DOHH2 (cell line): Measurements from ENCODE around the gene UMAD1.

Experiments used
- H3F3A ChIP-seq: fragments of 200-600 bp; sonication (generic), shearing (Covaris generic); 2 replicates; pipeline ENCODE4 v1.6.0; 2016; ENCODE audit warnings: antibody characterized with exemption, mild to moderate bottlenecking; ENCODE audit not compliant: control insufficient read depth, insufficient read depth
- H3K27ac ChIP-seq: fragments of 200-600 bp; sonication (generic); 2 replicates; pipeline ENCODE4 v1.5.1; 2014; ENCODE audit warnings: low read depth, mild to moderate bottlenecking, low read length, moderate library complexity
- H3K27me3 ChIP-seq: fragments of 200-600 bp; sonication (generic); 2 replicates; pipeline ENCODE4 v1.6.1; 2014; ENCODE audit warnings: mild to moderate bottlenecking, low read length, mixed read lengths; ENCODE audit not compliant: control insufficient read depth
- H3K36me3 ChIP-seq: fragments of 200-600 bp; sonication (generic); 2 replicates; pipeline ENCODE4 v1.6.1; 2014; ENCODE audit warnings: mild to moderate bottlenecking, low read length, moderate library complexity, mixed read lengths; ENCODE audit not compliant: control insufficient read depth
- H3K4me1 ChIP-seq: fragments of 200-600 bp; sonication (generic); 2 replicates; pipeline ENCODE4 v1.6.1; 2014; ENCODE audit warnings: mild to moderate bottlenecking, low read length, mixed read lengths; ENCODE audit not compliant: control insufficient read depth
- H3K4me2 ChIP-seq: fragments of 200-600 bp; sonication (generic); 2 replicates; pipeline ENCODE4 v1.6.0; 2014; ENCODE audit warnings: mild to moderate bottlenecking, low read length, moderate library complexity
- H3K4me3 ChIP-seq: fragments of 200-600 bp; sonication (generic); 2 replicates; pipeline ENCODE4 v1.5.1; 2014; ENCODE audit warnings: mild to moderate bottlenecking, low read length, mixed read lengths
- H3K79me2 ChIP-seq: fragments of 200-600 bp; sonication (generic); 2 replicates; pipeline ENCODE4 v1.6.1; 2014; ENCODE audit warnings: mild to moderate bottlenecking, low read length, mixed read lengths; ENCODE audit not compliant: control insufficient read depth
- H3K9me2 ChIP-seq: fragments of 200-600 bp; sonication (generic); replicated peaks from 2 replicates; pipeline ENCODE4 v1.6.1; 2014; ENCODE audit warnings: mild to moderate bottlenecking, low read length, mixed read lengths; ENCODE audit not compliant: control insufficient read depth
- H3K9me3 ChIP-seq: fragments of 200-600 bp; sonication (generic); 2 replicates; pipeline ENCODE4 v1.6.1; 2014; ENCODE audit warnings: antibody characterized with exemption, low read length, mixed read lengths; ENCODE audit not compliant: control insufficient read depth, insufficient read depth
- H4K20me1 ChIP-seq: fragments of 200-600 bp; sonication (generic); 2 replicates; pipeline ENCODE4 v1.6.0; 2014; ENCODE audit warnings: low read depth, mild to moderate bottlenecking, antibody characterized with exemption, low read length, moderate library complexity; ENCODE audit not compliant: control insufficient read depth, insufficient read depth
- EZH2phosphoT487 ChIP-seq: fragments of 200-600 bp; sonication (generic); IDR thresholded peaks from 2 replicates; pipeline ENCODE4 v1.6.1; 2017; ENCODE audit warnings: borderline replicate concordance, mild to moderate bottlenecking, antibody characterized with exemption, low read length, moderate library complexity, mixed read lengths
- TF ChIP-seq, protein P1 (sequence below): fragments of 200-600 bp; sonication (generic); IDR thresholded peaks from one replicate; pipeline ENCODE4 v1.5.1; 2014; ENCODE audit warnings: antibody characterized with exemption, mild to moderate bottlenecking, low read depth, low read length; ENCODE audit not compliant: poor library complexity, severe bottlenecking

UMAD1 gene

DNA sequence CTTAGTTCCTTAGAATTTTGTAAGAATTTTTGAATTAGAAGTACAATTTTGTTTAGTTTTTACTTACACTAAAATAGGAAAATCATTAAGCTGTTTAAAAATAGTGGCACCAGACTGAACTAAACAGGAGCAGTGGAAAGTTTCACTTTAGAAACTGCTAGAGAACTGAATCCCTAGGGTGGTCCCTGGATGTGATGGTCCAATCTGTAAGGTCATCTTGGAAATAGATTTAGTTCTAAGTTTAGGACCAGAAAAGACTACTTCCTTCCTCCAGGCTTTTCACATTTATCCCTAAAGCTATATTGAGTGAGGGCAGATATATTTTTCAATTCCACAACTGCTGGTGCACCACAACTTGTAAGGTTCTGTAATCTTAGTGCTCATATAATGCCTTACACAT lies 58.8 kb downstream of the UMAD1 start:
- Histone ChIP-seq H3F3A (no peaks in the 10 kb centered on the region), H4K20me1 (no peaks in the 10 kb centered on the region), H3K27me3 (no peaks in the 10 kb centered on the region), H3K79me2 (no peaks in the 10 kb centered on the region), H3K4me2 (no peak overlapping the region), H3K9me3 (no peaks in the 10 kb centered on the region), H3K9me2 (no peaks in the 10 kb centered on the region), H3K27ac (no peak overlapping the region), H3K4me1 (peaks cover 12% of the 10 kb centered on the region), H3K36me3 (no peaks in the 10 kb centered on the region), H3K4me3 (no peak overlapping the region)
- no peak for TF ChIP-seq EZH2phosphoT487
- TF ChIP-seq, protein P1, sequence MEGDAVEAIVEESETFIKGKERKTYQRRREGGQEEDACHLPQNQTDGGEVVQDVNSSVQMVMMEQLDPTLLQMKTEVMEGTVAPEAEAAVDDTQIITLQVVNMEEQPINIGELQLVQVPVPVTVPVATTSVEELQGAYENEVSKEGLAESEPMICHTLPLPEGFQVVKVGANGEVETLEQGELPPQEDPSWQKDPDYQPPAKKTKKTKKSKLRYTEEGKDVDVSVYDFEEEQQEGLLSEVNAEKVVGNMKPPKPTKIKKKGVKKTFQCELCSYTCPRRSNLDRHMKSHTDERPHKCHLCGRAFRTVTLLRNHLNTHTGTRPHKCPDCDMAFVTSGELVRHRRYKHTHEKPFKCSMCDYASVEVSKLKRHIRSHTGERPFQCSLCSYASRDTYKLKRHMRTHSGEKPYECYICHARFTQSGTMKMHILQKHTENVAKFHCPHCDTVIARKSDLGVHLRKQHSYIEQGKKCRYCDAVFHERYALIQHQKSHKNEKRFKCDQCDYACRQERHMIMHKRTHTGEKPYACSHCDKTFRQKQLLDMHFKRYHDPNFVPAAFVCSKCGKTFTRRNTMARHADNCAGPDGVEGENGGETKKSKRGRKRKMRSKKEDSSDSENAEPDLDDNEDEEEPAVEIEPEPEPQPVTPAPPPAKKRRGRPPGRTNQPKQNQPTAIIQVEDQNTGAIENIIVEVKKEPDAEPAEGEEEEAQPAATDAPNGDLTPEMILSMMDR, result no peak

DNA sequence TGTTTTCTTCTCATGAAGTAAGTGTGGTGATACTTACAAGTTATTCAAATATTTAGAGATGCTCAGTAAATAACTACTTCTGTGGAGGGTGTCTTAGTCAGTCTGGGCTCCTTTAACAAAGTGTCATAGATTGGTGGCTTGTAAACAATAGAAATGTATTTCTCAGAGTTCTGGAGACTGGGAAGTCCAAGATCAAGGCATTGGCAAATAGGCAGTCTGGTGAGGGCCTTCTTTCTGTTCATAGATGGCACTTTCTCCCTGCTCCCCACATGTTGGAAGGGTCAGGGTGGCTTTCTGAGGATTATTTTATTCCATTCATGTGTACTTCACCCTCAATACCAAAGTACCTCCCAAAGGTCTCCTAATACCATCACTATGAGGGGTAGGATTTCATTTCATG lies 59.4 kb downstream of the UMAD1 start:
- Histone ChIP-seq H3K4me2 (no peak overlapping the region), H3K4me3 (no peak overlapping the region), H3K9me3 (no peaks in the 10 kb centered on the region), H4K20me1 (no peaks in the 10 kb centered on the region), H3K27me3 (no peaks in the 10 kb centered on the region), H3K27ac (no peak overlapping the region), H3K9me2 (no peaks in the 10 kb centered on the region), H3F3A (no peaks in the 10 kb centered on the region), H3K79me2 (no peaks in the 10 kb centered on the region), H3K4me1 (peaks cover 12% of the 10 kb centered on the region), H3K36me3 (no peaks in the 10 kb centered on the region)
- TF ChIP-seq EZH2phosphoT487, result no peak
- TF ChIP-seq, protein P1, result no peak

DNA sequence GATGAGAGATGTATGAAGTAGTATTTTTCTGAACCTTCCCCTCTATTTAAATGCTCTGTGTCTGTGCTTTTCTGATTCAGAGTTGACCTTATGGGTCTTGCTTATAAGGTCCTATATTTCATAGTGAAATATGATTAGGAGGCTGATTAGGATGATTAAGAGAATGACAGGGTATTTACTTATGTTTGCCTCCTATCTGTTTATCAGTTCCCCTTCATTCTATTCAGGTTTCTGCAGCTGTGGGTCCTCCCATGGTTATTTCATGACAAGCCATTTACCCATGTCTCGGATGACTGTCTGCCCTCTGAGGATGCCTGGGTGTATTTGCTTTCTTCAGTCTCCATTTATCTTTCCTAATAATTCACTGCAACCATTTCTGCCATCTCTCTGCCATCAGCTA lies 61.0 kb downstream of the UMAD1 start:
- no peaks in the 10 kb centered on the region for H3K9me3 ChIP-seq
- H4K20me1 ChIP-seq, result no peaks in the 10 kb centered on the region
- H3K27ac ChIP-seq, result no peak overlapping the region
- no peaks in the 10 kb centered on the region for H3K27me3 ChIP-seq
- H3K36me3 ChIP-seq, result no peaks in the 10 kb centered on the region
- H3F3A ChIP-seq, result no peaks in the 10 kb centered on the region
- peaks cover 17% of the 10 kb centered on the region for H3K4me1 ChIP-seq
- H3K79me2 ChIP-seq, result no peaks in the 10 kb centered on the region
- H3K4me2 ChIP-seq, result no peak overlapping the region
- H3K9me2 ChIP-seq, result no peaks in the 10 kb centered on the region
- TF ChIP-seq, protein P1, result no peak
- TF ChIP-seq EZH2phosphoT487, result no peak
- no peak overlapping the region for H3K4me3 ChIP-seq

DNA sequence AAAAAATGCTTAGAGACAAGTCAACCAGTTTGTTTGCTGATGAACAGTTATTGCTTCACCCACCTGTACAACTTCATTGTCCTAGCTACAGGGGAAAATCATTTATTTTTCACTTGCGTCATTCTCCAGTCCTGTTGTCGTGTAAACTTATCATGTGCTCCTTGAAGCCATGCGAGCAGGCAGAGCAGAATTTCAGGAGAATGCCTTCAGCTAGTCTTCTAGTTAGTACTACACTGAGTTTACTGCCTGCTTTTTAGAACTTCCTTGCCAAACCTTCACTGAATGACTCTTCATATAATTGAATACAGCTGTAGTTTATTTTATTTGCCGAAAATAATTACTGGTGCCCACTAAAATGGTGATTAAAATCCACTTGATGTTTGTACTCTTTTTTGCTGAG lies 62.3 kb downstream of the UMAD1 start:
- no peaks in the 10 kb centered on the region for H3K79me2 ChIP-seq
- no peak overlapping the region for H3K4me3 ChIP-seq
- TF ChIP-seq EZH2phosphoT487, result no peak

More for the DNA sequence above, 62.3 kb downstream of the UMAD1 start:
- no peaks in the 10 kb centered on the region for H3K36me3 ChIP-seq
- H3K9me3 ChIP-seq, result no peaks in the 10 kb centered on the region
- H3K4me2 ChIP-seq, result no peak overlapping the region
- H3F3A ChIP-seq, result no peaks in the 10 kb centered on the region
- no peaks in the 10 kb centered on the region for H4K20me1 ChIP-seq
- H3K27me3 ChIP-seq, result no peaks in the 10 kb centered on the region
- no peaks in the 10 kb centered on the region for H3K9me2 ChIP-seq
- H3K27ac ChIP-seq, result no peak overlapping the region
- H3K4me1 ChIP-seq, result peaks cover 17% of the 10 kb centered on the region
